ENCODE results near the gene B4GALNT3.
A peak's percentile ranks its signal among the peaks of the same experiment; 100 is the strongest.

Gene B4GALNT3

DNA sequence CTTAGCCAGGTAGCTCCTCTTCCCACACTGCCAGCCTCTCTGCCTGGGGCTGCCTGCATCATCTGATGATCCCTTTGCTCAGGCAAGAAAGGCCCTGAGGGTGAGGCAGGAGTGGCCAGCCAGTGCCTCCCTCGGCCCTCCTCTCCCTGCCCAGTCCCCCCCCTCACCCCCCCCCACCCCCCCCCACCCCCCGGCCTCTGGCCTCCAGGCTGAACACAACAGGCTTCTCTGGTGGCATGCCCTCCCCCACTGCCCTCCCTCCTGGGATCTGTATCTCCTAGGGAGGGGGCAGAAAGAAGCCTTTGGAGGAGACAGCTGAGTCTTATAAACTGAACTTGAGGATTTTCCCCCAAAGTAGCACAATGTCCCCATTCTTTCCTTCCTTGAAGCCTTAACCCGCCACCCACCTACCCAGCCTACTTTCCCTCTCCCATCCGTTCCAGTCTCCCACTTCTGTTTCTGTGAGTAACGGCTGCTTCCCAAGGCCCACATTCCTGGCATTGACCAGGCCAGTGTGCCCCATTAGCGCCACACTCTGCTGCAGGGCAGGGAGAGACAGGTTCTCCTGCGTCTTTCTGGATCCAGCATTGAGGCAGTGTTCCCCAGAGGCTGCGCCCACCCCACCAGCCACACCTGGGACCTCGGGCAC, 82.1 kb downstream of the B4GALNT3 start:
- no peak for DNase-seq

DNA sequence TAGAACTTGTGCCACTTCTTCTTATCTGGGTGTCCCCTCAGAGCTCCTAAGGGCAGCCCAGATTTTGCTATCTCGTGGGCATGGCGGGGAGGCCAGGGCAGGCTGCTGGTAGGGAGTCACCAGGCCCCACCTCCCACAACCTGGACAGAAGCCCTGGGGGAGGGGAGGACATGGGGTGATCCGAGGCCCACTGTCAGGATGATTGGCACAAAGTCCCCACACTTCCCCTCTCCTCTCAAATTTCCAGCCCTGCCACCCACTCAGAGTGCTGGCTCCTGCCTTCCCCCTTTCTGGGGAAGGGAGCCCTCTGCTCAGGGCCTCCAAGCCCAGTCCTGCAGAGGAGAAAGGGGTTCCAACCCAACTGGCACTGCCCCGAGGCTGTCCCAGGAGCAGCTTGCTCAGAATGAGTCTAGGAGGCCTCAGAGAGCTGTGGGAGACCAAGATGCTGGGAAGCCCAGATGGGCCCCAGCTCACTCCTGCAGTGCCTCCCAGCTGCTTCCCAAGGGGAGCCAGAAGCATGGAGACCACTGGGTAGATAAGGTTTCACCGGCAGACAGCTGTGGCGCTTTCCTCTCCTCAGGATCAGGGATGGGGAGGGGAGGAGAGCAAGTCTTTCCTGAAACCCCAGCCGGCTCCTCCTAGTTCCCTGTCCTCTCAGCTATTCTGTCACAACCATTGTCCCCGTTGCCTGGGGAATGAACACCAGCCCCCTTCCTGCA, 82.8 kb downstream of the B4GALNT3 start:
- no peak for DNase-seq

DNA sequence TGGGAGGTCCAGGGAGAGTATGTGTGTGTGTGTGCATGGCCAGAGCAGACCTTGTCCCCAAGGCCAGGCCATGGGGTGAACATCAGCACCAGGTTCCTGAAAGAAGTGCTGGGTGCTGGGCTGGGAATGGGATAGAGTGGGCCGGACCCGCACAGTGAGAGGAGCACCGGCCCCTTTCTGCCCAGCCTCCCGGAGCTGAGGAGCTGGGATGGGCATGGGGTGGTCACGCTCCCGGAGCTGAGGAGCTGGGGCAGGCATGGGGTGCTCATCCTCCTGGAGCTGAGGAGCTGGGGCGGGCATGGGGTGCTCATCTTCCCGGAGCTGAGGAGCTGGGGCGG, 83.3 kb downstream of the B4GALNT3 start:
- DNase-seq: no peak

DNA sequence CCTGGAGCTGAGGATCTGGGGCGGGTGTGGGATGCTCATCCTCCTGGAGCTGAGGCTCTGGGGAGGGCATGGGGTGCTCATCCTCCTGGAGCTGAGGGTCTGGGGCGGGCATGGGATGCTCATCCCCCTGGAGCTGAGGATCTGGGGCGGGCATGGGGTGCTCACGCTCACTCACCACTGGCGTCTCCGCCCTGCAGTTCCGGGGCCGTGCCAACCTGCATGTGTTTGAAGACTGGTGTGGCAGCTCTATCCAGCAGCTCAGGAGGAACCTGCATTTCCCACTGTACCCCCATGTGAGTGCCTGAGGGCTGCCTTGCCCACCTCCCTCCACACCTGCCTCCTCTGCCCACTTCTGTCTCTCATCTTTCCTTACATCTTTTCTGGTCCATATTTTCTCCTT, 84.4 kb downstream of the B4GALNT3 start:
- DNase-seq: no peak

DNA sequence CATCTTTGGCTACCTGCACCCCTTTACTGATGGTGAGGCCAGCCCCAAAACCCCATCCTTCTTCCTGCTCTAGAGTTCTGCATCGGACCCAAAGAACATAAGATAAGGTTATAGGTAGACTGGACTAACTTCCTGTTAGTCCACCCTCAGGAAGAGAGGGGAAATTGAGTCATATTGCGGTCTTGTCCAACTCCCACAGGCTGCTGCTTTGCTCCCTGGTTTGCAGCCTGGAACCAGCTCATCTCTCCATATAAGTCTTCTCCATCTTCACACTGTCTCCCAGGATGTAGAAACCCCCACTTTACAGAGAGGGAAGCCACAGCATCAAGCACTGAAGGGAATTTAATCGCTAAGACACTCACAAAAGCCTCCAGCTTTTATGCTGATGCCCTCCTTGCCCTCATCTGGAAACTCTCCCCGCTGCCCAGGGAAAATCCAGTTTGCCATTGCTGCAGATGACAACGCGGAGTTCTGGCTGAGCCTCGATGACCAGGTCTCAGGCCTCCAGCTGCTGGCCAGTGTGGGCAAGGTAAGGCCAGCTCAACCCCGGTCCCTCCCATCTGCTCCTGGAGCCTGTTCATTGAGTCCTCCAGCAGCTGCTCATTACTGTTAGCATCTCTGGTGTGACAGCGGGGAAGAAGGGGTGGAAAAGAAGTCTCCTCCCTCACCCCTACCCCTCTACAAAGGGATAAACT, 85.3 kb downstream of the B4GALNT3 start:
- no peak for DNase-seq

DNA sequence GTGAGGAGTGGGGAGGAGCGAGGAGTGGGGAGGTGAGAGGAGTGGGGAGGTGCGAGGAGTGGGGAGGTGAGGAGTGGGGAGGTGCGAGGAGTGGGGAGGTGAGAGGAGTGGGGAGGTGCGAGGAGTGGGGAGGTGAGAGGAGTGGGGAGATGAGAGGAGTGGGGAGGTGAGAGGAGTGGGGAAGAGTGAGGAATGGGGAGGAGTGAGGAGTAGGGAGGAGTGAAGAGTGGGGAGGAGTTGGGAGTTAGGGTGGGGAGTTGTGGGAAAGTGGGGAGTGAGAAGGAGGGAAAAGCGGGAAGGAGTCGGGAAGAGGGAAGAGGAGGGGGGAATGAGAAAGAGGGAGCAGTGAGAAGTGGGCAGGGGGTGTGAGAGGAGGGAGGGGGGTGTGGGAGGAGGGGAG, 86.1 kb downstream of the B4GALNT3 start:
- no peak for DNase-seq

DNA sequence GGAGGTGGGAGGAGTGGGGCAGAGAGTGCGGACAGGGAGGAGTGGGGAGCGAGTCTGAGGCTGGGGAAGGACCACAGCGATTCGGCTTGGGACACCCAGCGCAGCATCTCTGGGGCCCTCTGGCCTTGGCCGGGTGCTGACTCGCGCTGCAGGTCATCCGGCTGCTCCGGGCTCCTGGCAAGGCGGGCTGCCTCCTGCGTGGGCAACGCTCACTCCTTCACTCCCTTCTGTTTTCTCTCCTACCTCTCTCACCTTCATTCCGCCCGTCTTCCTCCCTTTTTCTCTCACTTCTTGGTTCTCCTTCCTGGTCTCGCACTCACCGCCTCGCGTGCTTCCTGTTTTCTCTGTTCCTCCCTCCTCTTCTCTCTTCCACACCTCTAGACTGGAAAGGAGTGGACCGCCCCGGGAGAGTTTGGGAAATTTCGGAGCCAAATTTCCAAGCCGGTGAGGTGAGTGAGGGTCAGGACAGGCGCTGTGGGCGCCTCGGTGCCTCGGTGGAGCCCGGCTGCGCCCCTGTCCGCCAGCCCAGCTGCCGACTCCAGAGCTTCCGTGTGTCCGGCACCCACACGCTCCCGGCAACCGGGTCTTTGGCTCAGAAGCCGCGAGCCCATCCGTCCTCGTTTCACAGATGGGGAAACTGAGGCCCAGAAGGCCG, 86.7 kb downstream of the B4GALNT3 start:
- DNase-seq: no peak

DNA sequence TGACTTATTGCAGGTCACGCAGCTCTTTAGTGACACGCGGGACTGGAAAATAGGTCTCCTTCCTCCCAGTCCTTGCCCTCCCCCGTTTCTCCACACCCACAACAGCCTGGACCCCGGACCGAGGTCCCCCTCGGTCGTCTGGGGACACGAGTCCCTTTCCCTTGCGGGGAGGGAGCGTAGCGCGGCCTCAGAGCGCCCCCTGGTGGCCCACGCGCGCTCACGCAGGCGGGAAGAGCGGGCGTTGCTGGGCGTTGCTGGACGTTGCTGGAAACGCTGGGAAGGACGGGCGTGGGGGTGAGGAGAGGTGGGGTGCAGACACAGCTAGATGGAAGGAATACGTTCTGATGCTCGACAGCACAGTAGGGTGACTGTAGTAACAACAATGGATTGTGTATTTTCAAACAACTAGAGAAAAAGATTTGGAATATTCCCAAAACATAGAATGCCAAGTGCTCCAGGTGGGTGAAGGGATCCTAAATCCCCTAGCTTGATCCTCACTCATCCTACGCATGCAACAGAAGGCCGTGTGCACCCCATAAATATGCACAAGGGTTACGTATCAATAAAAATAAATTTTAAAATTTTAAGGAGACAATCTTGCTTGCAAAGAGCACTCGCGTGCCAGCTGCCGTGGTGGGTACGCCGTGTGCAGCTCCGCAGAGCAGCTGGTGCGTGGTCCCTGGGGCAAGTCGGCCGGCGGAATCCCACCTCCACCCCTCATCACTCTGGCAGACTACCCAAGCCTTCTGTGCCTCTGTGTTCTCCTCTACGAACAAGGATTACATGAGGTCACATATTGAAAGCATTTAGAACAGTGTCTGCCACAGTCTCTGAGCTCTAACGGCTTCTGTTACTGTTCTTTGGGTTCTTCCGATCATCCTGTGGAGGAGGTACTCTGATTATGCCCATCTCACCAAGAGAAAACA, 87.4 kb downstream of the B4GALNT3 start:
- peak; percentile 72 for DNase-seq

DNA sequence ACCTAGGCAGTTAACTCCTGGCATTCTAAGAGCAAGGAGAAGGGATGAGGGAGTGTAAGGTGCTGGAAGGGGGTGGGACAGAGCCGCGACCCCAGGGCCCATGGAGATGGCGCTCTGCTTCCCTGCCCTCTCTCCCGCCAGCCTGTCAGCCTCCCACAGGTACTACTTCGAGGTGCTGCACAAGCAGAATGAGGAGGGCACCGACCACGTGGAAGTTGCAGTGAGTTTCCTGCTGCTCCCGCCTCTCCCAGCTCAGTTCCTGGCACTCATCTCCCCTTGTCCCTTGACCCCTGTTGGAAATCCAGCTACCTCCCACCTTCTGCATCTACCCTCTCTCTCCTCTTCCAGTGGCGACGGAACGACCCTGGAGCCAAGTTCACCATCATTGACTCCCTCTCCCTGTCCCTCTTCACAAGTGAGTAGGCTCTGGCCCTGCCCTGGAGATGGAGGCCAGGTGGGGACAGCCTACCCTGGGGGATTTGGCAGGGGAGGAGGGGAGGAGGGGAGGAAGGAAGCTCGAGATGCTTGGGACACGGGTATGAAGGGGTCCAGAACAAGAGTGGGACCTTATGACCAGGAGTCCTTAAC, 88.2 kb downstream of the B4GALNT3 start:
- DNase-seq: no peak

DNA sequence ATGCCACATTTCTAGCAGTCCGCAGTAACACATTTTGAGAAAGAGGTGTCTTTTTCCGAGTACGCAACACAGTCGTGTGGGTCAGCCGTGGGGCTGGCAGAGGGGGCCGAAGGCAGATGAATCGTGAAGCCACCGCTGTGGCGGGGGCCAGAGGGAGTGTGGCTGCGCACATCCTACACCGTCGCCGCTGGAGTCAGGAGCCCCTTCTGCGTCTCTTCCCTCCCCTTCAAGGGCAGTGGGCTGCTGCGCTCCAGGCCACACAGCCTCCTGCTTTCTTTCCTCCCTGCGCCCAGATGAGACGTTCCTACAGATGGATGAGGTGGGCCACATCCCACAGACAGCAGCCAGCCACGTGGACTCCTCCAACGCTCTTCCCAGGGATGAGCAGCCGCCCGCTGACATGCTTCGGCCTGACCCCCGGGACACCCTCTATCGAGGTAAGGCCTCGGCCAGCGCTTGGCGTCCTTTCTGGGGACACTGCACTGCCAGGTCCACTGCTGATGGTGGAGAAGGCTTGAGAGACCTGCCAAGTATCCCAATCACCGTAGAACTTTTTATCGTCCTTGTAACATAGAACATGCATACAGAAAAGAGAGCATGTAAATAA, 89.8 kb downstream of the B4GALNT3 start:
- DNase-seq: no peak

DNA sequence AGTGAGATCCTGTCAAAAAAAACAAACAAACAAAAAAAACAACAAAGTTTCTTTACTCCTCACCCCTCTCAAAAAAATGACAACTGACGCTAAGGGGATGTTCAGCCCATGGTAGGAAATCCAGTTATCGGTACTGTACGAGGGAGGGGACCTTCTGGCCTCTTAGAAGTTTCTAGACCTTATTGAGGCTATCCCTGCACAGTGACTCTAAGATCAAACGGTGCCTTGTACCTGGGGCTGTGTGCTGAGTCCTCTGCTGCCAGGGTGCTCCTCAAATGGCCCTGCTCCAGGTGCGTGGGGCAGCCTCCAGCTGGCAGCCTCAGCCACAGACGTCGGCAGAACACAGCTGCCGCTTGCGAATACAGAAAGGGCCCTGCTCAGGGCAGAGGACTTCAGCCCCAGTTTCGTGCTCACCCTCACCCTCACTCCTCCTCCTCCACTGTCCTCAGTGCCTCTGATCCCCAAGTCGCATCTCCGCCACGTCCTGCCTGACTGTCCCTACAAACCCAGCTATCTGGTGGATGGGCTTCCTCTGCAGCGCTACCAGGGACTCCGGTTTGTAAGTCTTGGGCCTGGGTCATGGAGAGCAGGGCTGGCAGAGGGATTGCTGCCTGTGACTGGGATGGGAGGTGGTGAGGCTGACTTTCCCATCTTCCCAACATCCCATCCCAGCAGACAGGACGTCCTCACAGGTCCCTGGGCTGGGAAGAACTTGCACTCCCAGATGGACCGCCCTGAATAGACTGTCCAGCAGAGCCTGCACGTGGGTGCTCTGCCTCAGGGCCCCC, 90.9 kb downstream of the B4GALNT3 start:
- DNase-seq: no peak

DNA sequence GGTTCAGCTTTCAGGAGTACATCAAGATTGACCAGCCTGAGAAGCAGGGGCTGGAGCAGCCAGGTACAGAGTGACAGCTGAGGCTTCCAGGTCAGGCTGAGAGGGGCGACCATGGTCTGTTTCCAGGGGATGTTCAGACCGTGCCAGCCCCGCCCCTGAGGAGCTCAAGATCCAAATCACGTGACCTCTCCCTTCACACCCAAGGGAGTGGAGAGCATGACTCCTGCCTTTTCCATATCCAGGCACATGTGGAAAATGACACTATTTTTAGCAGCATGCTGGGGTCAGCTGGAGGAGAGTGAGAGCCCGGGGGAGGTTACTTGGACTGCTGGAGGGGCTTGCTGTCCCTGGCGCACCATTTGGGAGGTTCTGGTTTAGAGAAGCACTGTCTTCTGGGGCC, 92.7 kb downstream of the B4GALNT3 start:
- DNase-seq: no peak

DNA sequence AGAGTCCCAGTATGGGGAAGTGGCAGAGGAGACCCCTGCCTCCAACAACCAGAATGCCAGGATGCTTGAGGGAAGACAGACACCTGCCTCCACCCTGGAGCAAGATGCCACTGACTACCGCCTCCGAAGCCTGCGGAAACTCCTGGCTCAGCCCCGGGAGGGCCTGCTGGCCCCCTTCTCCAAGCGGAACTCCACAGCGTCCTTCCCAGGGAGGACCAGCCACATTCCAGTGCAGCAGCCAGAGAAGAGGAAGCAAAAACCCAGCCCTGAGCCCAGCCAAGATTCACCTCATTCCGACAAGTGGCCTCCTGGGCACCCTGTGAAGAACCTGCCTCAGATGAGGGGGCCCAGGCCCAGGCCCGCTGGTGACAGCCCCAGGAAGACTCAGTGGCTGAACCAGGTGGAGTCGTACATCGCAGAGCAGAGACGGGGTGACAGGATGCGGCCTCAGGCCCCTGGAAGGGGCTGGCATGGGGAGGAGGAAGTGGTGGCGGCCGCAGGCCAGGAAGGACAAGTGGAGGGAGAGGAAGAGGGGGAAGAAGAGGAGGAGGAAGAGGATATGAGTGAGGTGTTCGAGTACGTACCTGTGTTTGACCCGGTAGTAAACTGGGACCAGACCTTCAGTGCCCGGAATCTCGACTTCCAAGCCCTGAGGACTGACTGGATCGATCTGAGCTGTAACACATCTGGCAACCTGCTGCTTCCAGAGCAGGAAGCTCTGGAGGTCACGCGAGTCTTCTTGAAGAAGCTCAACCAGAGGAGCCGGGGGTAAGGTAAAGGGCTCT, 93.7 kb downstream of the B4GALNT3 start:
- no peak for DNase-seq

DNA sequence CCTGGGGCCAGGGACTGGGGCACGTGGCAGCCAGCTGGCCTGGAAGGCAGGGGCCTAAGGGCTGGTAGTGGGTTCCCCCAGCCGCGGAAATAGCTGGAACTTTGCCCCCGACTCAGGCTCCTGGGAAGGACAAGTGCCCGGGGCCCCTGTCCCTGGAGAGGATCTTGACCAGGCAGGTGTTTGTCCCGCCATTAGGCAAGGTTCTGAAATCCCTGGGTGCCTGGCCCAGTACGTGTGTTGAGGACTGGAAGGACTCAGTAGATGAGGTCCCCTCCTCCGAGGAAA, 94.2 kb downstream of the B4GALNT3 start:
- DNase-seq: no peak

DNA sequence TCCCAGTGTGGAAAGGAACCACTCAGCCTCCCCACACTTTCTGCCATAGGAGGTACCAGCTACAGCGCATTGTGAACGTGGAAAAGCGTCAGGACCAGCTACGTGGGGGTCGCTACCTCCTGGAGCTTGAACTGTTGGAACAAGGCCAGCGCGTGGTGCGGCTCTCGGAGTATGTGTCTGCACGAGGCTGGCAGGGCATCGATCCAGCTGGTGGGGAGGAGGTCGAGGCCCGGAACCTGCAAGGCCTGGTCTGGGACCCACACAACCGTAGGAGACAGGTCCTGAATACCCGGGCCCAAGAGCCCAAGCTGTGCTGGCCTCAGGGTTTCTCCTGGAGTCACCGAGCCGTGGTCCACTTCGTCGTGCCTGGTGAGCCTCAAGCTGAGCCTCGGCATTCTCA, 96.8 kb downstream of the B4GALNT3 start:
- DNase-seq: no peak

DNA sequence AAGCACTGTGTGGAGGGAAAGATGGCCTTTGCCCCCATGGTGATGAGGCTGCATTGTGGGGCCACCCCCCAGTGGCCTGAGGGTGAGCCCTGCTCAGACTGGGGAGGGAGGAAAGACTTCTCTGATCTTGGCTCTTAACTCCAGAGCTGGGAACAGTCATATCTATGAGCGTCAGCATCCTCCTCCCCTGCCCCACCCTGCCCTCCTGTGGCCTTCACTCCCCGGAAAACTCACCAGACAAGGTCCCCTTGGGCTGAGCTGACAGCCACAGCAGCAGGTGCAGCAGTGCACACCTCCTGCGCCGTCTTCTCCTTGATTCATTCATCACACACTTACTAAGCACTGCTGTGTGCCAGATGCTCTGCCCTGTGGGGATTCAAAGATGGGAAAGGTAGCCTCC, 98.8 kb downstream of the B4GALNT3 start:
- DNase-seq: no peak

DNA sequence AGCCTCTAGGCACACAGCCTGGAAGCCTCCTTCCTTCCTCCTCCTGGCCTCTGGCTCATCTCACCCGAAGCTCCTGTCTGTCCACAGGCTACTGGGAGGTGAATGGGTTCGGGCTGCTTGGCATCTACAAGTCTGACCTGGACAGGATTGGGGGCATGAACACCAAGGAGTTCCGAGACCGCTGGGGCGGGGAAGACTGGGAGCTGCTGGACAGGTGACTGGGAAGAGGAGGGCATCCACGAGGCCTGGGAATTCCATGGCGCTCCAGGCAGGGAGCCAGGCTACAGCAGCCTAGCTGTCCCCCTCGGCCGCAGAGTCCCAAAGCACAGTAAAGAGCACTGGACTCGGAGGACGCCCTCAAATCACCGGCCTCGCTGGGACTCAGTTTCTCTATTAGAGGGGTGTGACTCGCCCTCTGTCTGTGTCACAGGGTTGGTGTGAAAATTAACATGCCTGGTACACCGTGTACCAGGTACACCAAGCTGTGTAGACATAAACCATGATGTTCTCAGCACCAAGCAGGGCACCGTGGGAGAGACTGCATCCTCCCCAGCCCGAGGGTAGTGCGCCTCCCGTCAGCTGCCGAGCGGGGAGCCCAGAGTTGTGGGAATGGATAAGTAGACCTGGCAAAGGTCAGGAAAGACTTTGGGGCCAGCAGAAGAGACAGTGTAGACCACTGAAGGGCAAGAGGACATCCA, 99.6 kb downstream of the B4GALNT3 start:
- DNase-seq: no peak

DNA sequence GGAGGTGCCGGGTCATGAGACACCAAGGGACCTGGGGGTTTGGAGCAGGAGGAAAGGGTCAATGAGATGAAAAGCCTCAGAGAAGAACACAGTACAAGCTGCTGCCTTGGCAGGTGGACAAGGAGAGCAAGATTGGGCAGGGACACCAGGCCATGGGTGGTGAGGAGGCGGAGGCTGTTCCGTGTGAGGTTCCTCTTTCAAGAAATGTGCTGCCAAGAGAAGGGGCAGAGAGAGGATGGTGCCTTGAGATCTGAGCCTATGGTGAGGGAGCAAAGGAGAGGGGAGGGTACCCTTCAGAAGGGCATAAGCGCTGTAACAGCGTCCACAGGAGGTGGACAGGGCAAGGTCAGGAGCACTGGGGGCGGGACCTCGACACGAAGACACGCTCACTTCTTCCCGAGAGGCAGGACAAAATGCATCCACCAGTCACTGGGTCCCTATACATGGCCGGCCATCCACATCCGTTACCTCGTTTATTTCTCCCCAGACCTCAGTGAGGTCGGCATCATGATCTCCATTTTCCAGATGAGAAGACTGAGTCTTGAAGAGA, 100.2 kb downstream of the B4GALNT3 start:
- no peak for DNase-seq

DNA sequence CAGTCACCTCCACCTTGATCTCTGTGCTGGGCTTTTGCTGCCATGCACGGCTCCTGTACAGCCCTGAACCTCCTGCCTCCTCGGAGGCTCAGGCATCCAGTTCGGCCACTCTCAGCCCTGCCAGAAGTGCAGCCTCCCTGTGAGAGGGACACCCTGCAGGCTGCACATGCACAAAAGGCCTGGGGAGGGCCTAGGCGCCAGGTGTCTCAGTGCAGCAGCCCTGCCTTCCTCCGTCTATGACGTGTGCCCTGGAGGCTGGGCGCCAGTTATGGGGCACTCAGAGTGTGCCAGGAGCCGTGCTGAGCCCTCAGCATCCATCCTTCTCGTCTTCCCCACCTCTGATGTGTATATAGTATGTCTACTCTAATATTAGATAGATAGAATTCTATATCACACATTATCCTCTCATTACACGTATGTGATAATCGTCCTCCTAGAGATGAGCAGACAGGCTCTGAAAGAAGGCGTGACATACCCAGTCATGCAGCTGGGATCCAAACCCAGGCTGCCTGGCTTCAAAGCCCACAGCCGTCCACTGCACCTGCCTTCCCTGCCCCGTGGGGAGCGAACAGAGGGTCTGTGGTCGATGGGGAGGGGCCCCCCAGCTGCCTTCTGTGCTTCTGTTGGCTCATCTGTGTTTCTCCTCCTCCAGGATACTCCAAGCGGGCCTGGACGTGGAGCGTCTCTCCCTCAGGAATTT, 101.1 kb downstream of the B4GALNT3 start:
- DNase-seq: no peak

Data from CD4-positive, alpha-beta T cell treated with Interleukin-10 for 1 hour (primary cell).